NCI-H510A (cell line): ENCODE data around the gene GCC1.

ENCODE experiments used
- DNase-seq: peaks from one replicate; lab custom pipeline; 2025; lab: John Stamatoyannopoulos, UW

GCC1 gene

DNA sequence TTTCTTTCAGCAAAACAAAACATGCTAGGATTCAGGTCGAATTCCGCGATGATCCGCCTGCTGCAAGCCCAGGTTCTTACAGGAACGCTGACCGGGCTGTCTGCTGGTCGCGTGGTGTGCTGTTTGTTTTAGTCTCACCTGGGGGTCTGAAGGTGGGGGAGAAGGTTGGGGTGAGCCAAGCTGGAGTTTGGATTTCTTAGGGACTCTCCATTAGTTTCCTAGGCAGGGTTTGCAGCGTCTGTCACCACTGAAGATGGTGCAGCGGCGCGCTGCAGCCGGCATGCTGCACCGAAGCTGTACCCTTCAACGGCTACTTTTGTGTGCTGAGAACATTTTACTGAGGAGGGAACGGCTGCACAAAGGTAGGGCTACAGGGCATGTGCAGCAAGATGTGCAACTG is 48.7 kb downstream of the GCC1 start:
- DNase-seq: no peak

- DNase-seq: no peak
Observed at GRCh38 chr7:127536394-127536691, 49.1 kb downstream of the GCC1 start.

DNA sequence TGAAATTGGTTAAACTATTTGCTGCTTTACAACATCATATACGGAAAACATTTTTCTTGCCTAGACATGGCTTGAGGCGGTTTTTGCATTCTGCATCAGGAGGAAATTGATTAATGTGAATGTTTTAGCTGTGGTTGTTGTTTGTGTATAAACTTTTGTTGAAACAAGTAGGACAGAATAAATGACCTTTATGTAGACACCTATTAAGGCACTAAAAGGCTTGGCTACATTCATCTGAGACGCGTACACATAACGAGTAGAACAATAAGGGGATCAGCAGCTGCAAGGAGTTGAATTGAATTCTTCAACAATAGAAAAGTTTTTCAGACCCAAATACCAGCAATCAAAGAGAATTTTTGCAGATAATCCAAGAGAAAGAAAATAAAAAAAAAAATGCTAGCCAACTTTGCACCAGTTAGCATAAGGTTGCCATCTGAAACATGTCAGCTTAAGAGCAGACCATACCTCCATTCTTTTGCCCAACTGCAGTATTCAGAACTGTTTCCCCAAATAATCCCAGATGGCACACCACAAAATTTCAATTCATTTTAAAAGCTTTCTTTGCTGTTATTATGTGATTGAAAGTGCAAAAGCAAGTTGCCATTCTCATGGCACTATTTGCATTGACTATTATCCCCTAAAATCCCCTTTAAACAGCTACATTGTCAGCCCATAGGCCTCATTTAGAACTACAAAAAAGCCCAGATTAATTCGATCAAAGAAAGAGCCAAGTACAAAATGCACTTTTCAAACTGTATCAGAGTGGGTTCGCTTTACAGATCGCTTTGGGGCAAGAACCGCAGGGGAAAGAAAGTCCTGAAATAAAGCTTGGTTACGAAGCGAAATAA is 49.6 kb downstream of the GCC1 start:
- no peak for DNase-seq

GRCh38 chr7:127534636-127535035 is 50.8 kb downstream of the GCC1 start:
- DNase-seq: no peak

GRCh38 chr7:127532736-127533135 is 52.7 kb downstream of the GCC1 start:
- DNase-seq: no peak

GRCh38 chr7:127532151-127532550 is 53.2 kb downstream of the GCC1 start:
- no peak for DNase-seq
